ENCODE data around the gene IRF5.

Gene IRF5

DNA sequence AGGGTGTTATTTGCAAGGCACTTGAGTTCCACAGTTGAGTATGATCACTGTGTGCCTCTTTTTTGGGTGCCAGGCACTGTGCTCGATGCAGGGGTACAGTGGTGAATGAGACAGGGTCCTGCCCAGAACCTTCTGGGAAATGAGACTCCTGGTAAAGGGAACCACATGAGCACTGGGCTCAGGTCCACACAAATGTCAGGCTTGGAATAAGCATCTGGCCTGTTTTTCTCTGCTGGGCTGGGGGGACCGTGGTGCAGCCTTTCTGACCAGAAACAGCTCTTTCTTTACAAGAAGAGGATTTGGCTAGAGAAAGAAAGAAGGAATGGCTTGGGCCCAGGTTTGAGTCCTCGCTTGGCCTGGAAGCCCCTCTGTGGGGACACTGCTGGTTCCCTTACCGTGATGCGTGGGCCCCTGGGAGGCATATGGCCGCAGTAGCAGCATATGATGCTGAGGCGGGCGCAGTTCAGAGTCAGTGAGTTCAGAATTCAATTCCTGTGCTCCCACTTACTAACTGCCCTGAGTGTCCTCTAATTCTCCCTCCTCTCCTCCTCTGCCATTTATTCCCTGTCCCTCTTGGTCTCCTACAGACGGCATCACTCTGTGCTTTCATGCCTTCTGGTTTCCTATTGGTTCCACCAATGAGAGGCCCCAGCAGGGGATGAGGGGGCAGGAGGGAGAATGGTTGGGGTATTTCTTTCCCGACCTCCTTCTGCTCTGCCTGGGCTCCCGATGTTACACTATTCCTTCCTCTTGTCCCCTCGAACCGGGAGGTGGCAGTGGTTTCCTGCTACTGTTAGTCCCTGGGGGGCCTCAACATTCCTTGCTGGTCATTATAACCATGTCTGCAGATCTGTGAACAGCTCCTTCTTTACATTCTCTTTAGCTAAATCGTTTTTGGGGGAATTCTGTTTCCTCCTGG lies 17.6 kb upstream of the IRF5 start:
- in situ Hi-C loops (cut with MboI; ENCODE audit: low sequenced_read_pairs), result loop anchor here (25.0 kb wide), 1 partner anchor 167 kb away; no protein-coding TSS in a partner anchor
- 0 out of 2 replicates have a peak, but pooled peaks cover 7% of the 10 kb centered on the region for H3K27me3 ChIP-seq (ENCODE audit: low read depth)
- no peaks in the 10 kb centered on the region for H3K4me1 ChIP-seq
- no peaks in the 10 kb centered on the region for H3K36me3 ChIP-seq (replicated peaks)
- no peak for DNase-seq (ENCODE audit: low spot score in 2 of 2)
- no peaks in the 10 kb centered on the region for H3K9me3 ChIP-seq
- H3K4me3 ChIP-seq, result no peak overlapping the region

DNA sequence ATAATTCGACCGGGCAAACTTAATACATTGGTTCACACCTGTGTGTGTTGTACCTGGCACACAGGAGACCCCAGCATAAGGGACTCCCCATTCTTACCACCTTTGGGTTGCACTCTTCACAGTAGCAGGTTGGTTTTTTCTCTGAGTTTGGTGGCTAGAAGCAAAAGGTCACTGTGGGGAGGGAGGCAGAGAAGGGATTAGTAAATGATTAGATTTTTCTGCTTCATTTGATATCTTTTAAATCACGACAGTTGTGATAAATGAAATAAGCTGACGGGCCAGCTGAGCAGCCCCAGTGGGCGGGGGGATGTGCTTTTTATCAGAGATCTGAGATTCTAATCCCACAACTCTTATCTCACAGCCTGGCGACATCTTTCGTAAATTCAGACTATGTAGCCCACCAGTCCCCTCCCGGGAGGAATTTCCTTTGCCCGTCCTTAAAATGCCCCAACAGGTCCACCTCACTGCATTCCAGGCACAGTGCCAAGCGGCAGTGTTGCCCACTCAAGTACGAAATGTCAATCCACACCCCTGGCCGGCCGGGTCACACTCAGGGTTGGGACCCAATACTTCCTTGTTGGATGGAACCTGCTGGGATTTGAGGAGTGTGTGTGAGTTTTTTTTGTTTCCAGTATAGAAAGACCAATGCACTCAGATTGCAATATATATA lies 16.7 kb upstream of the IRF5 start:
- DNase-seq (ENCODE audit: low spot score in 2 of 2), result no peak
- no peaks in the 10 kb centered on the region for H3K36me3 ChIP-seq (replicated peaks)
- in situ Hi-C loops (cut with MboI; ENCODE audit: low sequenced_read_pairs), result loop anchor here (25.0 kb wide), 1 partner anchor 166 kb away; no protein-coding TSS in a partner anchor
- no peak overlapping the region for H3K4me3 ChIP-seq
- no peaks in the 10 kb centered on the region for H3K4me1 ChIP-seq
- no peaks in the 10 kb centered on the region for H3K9me3 ChIP-seq
- H3K27me3 ChIP-seq (ENCODE audit: low read depth), result 0 out of 2 replicates have a peak, but pooled peaks cover 7% of the 10 kb centered on the region

DNA sequence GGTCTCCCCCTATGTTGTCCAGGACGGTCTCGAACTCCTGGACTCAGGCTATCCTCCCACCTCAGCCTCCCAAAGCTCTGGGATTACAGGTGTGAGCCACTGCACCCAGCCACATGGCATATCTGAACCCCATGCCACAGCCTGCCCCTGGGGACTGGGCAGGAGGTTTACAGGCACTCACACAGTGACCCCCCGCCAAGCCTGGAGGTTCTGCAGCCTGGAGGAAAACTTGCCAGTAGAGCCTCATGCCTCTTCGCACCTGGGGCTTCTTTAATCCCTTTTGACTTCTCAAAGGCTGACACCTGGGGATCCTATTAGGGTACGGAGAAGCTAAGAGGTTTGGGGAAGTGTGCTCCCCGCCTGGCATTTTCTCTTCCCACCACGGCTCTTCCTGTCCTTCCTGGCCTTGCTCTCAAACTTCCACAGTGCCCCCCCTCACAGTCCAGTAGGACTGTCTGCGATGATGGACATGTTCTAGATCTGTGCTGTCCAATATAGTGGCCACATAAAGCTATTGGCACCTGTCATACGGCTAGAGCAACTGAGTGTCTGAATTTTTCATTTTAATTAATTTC lies 15.8 kb upstream of the IRF5 start:
- Histone ChIP-seq H3K4me1 (no peaks in the 10 kb centered on the region), H3K27me3 (ENCODE audit: low read depth) (0 out of 2 replicates have a peak, but pooled peaks cover 7% of the 10 kb centered on the region), H3K9me3 (no peaks in the 10 kb centered on the region), H3K36me3 (replicated peaks) (no peaks in the 10 kb centered on the region), H3K4me3 (no peak overlapping the region)
- in situ Hi-C loops (cut with MboI; ENCODE audit: low sequenced_read_pairs), result loop anchor here (25.0 kb wide), 1 partner anchor 165 kb away; no protein-coding TSS in a partner anchor
- DNase-seq (ENCODE audit: low spot score in 2 of 2), result no peak

DNA sequence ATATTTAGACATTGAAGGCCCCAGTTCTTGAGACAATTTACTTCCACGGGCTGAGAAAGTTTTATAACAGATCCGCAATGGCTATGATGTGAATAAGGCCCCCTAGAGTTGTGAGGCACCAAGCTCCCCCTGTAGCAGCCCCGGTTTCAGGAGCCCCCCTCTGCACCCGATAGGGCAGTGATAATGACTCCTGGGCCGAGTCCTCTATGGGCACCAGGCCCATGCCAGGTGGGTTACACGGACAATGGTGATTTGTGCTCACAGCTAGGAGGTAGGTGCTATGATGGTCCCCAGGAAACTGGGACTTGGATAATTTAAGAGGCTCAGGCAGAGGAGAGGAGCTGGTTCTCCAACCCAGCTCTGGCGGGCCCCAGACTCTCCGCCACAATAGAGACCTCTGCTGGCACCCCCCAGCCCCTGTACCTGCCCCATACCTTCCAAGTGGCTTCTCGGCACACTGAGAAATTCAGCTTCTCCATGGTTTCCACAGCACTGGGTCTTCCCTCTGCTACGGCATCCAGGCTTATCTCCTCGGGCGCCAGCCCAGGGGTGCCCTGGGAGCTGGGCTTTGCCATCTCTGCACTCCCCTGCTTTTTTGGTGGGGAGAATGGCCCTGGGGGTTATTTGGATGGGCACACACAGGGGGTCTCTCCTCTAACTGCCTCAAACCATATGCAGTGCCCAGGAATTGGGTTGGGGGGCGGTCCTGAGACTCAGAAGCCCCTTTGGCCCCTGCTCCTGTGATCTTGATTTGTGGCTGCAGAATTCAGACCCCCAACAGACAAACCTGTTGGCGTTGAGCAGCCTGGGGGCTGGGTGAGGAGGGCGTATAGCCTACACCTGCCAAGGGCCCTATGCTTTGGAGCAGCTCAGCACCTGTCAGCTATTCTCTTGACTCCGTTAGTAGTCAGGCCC lies 15.0 kb upstream of the IRF5 start:
- no peaks in the 10 kb centered on the region for H3K4me1 ChIP-seq
- H3K4me3 ChIP-seq, result no peak overlapping the region
- H3K36me3 ChIP-seq (replicated peaks), result no peaks in the 10 kb centered on the region
- H3K27me3 ChIP-seq (ENCODE audit: low read depth), result 0 out of 2 replicates have a peak, but pooled peaks cover 7% of the 10 kb centered on the region
- no peak for DNase-seq (ENCODE audit: low spot score in 2 of 2)
- in situ Hi-C loops (cut with MboI; ENCODE audit: low sequenced_read_pairs), result loop anchor here (25.0 kb wide), 1 partner anchor 165 kb away; no protein-coding TSS in a partner anchor
- H3K9me3 ChIP-seq, result no peaks in the 10 kb centered on the region

DNA sequence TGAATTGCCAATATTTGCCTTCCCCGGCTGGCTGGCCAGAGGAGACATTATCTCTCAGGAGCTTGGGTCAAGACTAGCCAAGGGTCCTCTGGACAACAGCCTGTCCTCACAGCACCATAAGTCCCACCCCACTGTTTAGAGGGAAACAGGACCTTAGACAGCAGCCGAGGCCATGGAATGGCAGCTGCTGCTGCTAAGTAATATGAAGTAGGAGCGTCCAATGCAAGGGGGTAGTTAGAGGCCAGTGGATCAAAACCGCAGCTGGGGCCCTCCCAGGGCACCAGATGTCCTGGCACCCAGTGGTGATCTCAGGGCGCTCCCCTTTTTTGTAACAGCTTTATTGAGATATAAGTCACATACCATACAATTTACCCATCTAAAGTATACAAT lies 14.3 kb upstream of the IRF5 start:
- DNase-seq (ENCODE audit: low spot score in 2 of 2), result no peak
- in situ Hi-C loops (cut with MboI; ENCODE audit: low sequenced_read_pairs), result loop anchor here (25.0 kb wide), 1 partner anchor 164 kb away; no protein-coding TSS in a partner anchor
- Histone ChIP-seq H3K4me3 (no peak overlapping the region), H3K36me3 (replicated peaks) (no peaks in the 10 kb centered on the region), H3K4me1 (no peaks in the 10 kb centered on the region), H3K27me3 (ENCODE audit: low read depth) (0 out of 2 replicates have a peak, but pooled peaks cover 7% of the 10 kb centered on the region), H3K9me3 (no peaks in the 10 kb centered on the region)

DNA sequence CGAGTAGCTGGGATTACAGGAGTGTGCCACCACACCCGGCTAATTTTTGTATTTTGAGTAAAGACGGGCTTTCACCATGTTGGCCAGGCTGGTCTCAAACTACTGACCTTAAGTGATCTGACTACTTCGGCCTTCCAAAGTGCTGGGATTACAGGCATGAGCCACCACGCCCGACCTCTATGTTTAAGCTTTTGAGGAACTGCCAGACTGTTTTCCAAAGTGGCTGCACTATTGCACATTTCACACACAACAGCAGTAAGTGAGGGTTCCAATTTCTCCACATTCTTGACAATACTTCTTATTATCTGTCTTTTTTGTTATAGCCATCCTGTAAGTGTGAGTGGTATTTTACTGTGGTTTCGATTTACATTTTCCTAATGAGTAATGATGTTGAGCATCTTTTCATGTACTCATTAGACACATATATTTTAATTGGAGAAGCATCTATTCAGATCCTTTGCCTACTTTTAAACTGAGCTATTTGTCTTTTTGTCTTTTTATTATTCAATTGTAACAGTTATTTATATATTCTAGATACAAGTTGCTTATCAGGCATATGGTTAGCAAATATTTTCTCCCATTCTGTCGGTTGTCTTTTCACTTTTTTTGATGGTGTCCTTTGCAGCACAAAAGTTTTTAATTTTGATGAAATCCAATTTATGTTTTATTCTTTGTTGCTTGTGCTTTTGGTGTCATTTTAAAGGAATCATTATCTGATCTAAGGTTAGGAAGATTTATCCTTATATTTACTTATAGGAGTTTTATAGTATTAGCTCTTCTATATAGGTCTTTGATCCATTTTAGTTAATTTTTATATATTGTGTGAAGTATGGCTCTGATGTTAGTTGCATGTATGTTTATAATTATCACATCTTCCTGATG lies 12.8 kb upstream of the IRF5 start:
- H3K9me3 ChIP-seq, result no peaks in the 10 kb centered on the region
- H3K36me3 ChIP-seq (replicated peaks), result no peaks in the 10 kb centered on the region
- H3K4me3 ChIP-seq, result no peak overlapping the region
- in situ Hi-C loops (cut with MboI; ENCODE audit: low sequenced_read_pairs), result loop anchor here (25.0 kb wide), 1 partner anchor 162 kb away; no protein-coding TSS in a partner anchor
- H3K4me1 ChIP-seq, result no peaks in the 10 kb centered on the region
- 0 out of 2 replicates have a peak, but pooled peaks cover 7% of the 10 kb centered on the region for H3K27me3 ChIP-seq (ENCODE audit: low read depth)
- no peak for DNase-seq (ENCODE audit: low spot score in 2 of 2)

DNA sequence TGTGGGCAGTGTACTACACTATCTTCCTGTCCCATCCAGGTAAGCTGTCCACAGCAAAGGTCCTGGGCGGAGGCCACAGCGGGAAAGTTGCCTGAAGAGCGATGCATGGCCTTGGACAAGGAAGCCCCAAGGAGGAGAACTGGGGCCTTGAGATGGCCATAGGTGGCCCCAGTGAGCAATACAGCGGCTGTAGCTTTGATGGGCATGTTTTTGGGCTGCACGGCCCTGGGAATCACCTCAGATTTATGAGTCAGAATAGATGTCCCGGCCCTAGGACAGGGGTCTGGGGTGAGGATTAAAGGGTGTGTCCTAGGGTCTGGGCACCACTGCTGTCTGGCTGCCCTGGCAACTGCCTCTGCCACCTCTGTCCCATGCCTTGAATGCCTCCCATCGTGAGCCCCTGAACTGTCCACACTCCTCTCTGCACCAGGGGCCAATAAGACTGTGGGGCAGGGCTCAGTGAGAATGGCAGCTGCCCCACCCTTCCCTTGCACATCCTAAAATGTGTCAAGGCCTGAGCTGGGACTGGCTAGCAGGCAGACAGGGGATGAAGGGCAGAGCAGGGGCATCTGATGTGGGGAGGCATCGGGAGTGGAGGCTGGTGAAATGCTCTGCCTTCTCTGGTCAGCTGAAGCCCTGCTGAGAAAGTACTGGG lies 9.4 kb upstream of the IRF5 start:
- no peaks in the 10 kb centered on the region for H3K4me1 ChIP-seq
- H3K9me3 ChIP-seq, result no peaks in the 10 kb centered on the region
- no peak for DNase-seq (ENCODE audit: low spot score in 2 of 2)
- H3K36me3 ChIP-seq (replicated peaks), result no peaks in the 10 kb centered on the region
- H3K27me3 ChIP-seq (ENCODE audit: low read depth), result no peaks in the 10 kb centered on the region
- in situ Hi-C loops (cut with MboI; ENCODE audit: low sequenced_read_pairs), result no loop called here
- no peak overlapping the region for H3K4me3 ChIP-seq

DNA sequence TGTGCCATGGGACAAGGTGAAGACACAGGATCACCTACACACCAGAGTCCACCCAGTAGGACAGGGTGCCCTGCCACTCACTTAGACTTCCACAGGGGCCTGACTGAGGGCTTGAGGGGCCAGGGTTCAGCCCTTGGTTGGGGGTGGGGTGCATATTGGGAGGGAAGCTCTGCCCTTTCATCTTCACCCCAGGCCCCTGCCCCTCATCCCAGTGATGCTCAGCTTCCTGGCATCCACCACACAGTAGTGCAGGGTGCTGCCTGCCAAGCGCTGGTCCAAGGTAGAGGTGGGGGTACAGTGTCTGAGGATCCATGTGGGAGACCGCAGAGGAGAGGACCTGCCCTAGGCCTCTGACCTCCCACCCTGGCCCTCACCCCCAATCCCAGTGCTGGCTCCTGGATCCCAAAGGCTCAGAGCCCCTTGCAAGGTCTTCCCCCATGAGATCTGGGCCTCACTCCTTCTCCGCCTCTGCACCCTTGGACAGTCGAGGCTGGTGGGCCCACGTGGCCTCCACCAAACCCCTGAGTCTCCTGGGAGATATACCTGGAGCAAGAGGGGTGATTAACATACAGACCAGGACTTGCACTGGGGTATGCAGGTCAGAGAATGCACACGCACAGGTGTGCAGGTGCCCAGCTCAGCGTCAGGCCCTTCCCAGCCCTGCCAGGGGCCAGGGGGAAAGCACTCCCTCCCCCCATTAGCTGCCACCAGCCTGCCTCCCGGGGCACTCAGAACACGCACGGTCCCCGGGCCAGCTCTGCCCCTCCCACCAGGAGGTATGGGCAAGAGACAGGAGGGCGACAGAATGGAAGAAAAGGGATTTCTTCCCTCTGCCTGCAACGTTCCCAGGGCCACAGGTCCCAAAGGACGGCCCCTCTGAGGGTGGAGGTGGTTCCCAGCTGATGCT lies 8.6 kb upstream of the IRF5 start:
- in situ Hi-C loops (cut with MboI; ENCODE audit: low sequenced_read_pairs), result no loop called here
- DNase-seq (ENCODE audit: low spot score in 2 of 2), result no peak

DNA sequence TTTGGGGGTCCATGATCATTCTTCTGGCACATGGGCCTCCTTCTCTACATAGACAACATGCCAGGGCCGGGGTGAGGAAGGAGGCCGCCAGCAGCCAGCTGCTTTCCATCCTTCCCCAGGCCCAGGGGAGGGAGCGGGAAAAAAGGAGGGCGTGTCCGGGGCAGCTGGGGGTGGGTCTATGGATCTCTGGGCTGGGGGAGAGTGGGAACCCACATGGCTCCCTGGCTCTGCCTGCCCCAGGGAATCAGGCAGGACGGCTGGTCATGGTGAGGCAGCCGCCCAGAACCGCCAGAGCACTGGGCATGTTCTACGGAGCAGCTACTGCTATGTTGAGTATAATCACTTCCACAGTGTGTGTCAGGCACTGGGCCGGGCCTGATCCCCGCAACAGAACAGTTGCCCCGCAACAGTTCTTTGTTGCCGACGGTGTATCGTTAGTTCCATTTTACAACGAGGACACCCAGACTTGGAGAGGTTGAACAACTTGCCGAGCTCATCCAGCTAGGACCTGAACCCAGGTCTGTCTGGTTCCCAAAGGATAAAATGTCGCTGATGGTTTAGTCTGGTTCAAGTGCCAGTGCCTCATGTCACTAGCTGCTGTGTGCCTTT lies 6.4 kb upstream of the IRF5 start:
- no peaks in the 10 kb centered on the region for H3K4me1 ChIP-seq
- no peaks in the 10 kb centered on the region for H3K9me3 ChIP-seq
- in situ Hi-C loops (cut with MboI; ENCODE audit: low sequenced_read_pairs), result no loop called here
- H3K36me3 ChIP-seq (replicated peaks), result no peaks in the 10 kb centered on the region
- no peak overlapping the region for H3K4me3 ChIP-seq
- H3K27me3 ChIP-seq (ENCODE audit: low read depth), result no peaks in the 10 kb centered on the region
- DNase-seq (ENCODE audit: low spot score in 2 of 2), result no peak

More for the DNA sequence above, 8.6 kb upstream of the IRF5 start:
- H3K4me3 ChIP-seq, result no peak overlapping the region
- H3K27me3 ChIP-seq (ENCODE audit: low read depth), result no peaks in the 10 kb centered on the region
- H3K36me3 ChIP-seq (replicated peaks), result no peaks in the 10 kb centered on the region
- no peaks in the 10 kb centered on the region for H3K9me3 ChIP-seq
- no peaks in the 10 kb centered on the region for H3K4me1 ChIP-seq

DNA sequence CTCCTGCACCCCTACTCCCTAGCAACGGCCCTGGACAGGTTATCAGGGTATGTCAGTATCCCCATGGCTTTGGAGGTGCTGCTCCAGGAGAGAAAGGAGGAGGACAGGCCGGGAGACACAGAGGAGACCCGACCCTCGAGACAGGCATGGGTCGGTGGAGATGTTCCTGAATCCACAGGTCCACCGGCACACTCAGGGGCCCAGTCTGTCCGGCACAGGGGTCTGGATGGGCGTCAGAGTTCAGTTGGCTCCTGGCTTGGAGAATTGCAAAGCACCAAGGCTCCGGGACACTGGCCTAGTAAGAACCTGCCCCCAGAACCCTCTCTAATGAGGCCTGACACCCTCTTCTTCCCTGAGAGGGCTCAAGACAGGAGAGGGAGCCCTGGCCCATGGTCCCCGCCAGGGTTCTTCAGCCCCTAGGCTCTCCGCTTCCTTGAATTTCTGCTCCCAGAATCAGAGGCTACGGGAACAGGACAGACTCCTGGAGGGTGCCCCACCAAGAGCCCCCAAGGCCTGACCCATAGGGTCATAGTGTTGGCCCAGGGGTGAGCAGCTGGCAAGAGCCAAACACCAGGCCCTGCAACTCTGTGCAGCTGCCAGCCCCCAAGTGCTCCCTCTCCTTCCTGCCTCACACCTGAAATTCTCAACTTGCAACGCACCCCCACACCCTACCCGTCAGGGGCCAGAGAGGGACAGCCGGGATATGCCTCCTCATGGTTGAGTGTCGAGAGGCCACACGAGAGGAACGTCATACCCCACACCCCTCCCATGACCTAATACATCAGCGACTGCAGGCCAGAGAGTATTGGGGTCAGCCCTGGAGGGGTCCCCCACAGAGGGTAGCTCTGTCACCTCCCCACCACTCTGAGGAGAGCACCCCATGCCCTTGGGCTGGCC lies 5.5 kb upstream of the IRF5 start:
- Histone ChIP-seq H3K27me3 (ENCODE audit: low read depth) (no peaks in the 10 kb centered on the region), H3K9me3 (no peaks in the 10 kb centered on the region), H3K4me3 (no peak overlapping the region), H3K4me1 (no peaks in the 10 kb centered on the region), H3K36me3 (replicated peaks) (no peaks in the 10 kb centered on the region)
- no peak for DNase-seq (ENCODE audit: low spot score in 2 of 2)
- in situ Hi-C loops (cut with MboI; ENCODE audit: low sequenced_read_pairs), result no loop called here
